GM12872 (cell line): Measurements from ENCODE around the gene CDC25B.

Experiments
- CTCF ChIP-seq: IDR thresholded peaks from 3 replicates; pipeline ENCODE4 v1.5.1; 2011; ENCODE audit warnings: low read depth, mild to moderate bottlenecking, low read length, moderate library complexity; ENCODE audit not compliant: insufficient read depth

Gene CDC25B

GRCh38 chr20:3798908-3799248 lies 2.8 kb downstream of the CDC25B start:
- TF ChIP-seq CTCF = no peak

GRCh38 chr20:3800256-3800877 lies 4.3 kb downstream of the CDC25B start:
- TF ChIP-seq CTCF = no peak

- no peak for TF ChIP-seq CTCF
Measured at GRCh38 chr20:3800878-3801260, 4.8 kb downstream of the CDC25B start.

- TF ChIP-seq CTCF = no peak
Measured at GRCh38 chr20:3801299-3801698, 5.2 kb downstream of the CDC25B start.

- TF ChIP-seq CTCF = no peak
Measured at GRCh38 chr20:3801846-3802245, 5.7 kb downstream of the CDC25B start.

GRCh38 chr20:3802524-3803239 lies 6.6 kb downstream of the CDC25B start:
- no peak for TF ChIP-seq CTCF

GRCh38 chr20:3803289-3803688 lies 7.2 kb downstream of the CDC25B start:
- TF ChIP-seq CTCF = no peak

GRCh38 chr20:3803854-3804253 lies 7.7 kb downstream of the CDC25B start:
- no peak for TF ChIP-seq CTCF
